ENCODE results near the gene ATP5MC3.

GRCh38 chr2:175164235-175164634 is 17.3 kb downstream of the ATP5MC3 start:
- TF ChIP-seq TSHZ2 (CRISPR knock-in tag; IDR thresholded peaks at IDR 0.05) (no peak), CREB5 (CRISPR knock-in tag; IDR thresholded peaks at IDR 0.05; ENCODE audit: low read depth) (no peak), POU6F1 (CRISPR knock-in tag; IDR thresholded peaks at IDR 0.05; ENCODE audit: borderline replicate concordance, low read depth) (no peak), OSR1 (CRISPR knock-in tag; IDR thresholded peaks at IDR 0.05) (no peak), ZFP30 (CRISPR knock-in tag; IDR thresholded peaks at IDR 0.05) (no peak), ISL1 (CRISPR knock-in tag; IDR thresholded peaks at IDR 0.05) (no peak), BACH2 (CRISPR knock-in tag; IDR thresholded peaks at IDR 0.05; ENCODE audit: borderline replicate concordance) (no peak), ZNF565 (CRISPR knock-in tag; conservative IDR thresholded peaks at IDR 0.05; ENCODE audit: low read depth) (no peak)
- TF ChIP-seq, protein P1, sequence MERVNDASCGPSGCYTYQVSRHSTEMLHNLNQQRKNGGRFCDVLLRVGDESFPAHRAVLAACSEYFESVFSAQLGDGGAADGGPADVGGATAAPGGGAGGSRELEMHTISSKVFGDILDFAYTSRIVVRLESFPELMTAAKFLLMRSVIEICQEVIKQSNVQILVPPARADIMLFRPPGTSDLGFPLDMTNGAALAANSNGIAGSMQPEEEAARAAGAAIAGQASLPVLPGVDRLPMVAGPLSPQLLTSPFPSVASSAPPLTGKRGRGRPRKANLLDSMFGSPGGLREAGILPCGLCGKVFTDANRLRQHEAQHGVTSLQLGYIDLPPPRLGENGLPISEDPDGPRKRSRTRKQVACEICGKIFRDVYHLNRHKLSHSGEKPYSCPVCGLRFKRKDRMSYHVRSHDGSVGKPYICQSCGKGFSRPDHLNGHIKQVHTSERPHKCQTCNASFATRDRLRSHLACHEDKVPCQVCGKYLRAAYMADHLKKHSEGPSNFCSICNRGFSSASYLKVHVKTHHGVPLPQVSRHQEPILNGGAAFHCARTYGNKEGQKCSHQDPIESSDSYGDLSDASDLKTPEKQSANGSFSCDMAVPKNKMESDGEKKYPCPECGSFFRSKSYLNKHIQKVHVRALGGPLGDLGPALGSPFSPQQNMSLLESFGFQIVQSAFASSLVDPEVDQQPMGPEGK (CRISPR knock-in tag; IDR thresholded peaks at IDR 0.05; ENCODE audit: borderline replicate concordance) = no peak
